Measurements from ENCODE around the gene NAGLU. TPM values are rescaled to one million over a fixed set of nuclear protein-coding genes. Genes with fewer than 3 reads are reported as not detected.

Gene NAGLU
- total and polyA plus RNA-seq, 2 of the 13 experiments (the other 11 are each of a cell fraction or from before 2014, with no cell fraction given): 28.2 to 40.1 TPM

GRCh38 chr17:42566215-42566882 lies 30.3 kb downstream of the NAGLU start (continued):
- TF ChIP-seq STAT6 (CRISPR knock-in tag; IDR thresholded peaks at IDR 0.05; ENCODE audit: borderline replicate concordance) (no peak), MEIS1 (CRISPR knock-in tag; IDR thresholded peaks at IDR 0.05; ENCODE audit: borderline replicate concordance) (no peak), KDM4B (CRISPR knock-in tag; IDR thresholded peaks at IDR 0.05) (no peak), HNRNPH1 (optimal IDR thresholded peaks at IDR 0.05; ENCODE audit: low read depth, low read length) (no peak), BATF2 (CRISPR knock-in tag; IDR thresholded peaks at IDR 0.05) (no peak), ZSCAN21 (CRISPR knock-in tag; IDR thresholded peaks at IDR 0.05; ENCODE audit: borderline replicate concordance) (no peak), ZNF547 (CRISPR knock-in tag; IDR thresholded peaks at IDR 0.05) (no peak), ATRX (CRISPR knock-in tag; IDR thresholded peaks at IDR 0.05; ENCODE audit: borderline replicate concordance) (no peak), POLR2G (IDR thresholded peaks at IDR 0.05; ENCODE audit: low read depth, low read length) (no peak), REPIN1 (CRISPR knock-in tag; IDR thresholded peaks at IDR 0.05; ENCODE audit: borderline replicate concordance, low read depth) (no peak), HDAC1 (CRISPR knock-in tag; IDR thresholded peaks at IDR 0.05) (no peak), HNF4A (CRISPR knock-in tag; IDR thresholded peaks at IDR 0.05) (no peak), RCOR2 (CRISPR knock-in tag; IDR thresholded peaks at IDR 0.05) (no peak), ZNF616 (CRISPR knock-in tag; IDR thresholded peaks at IDR 0.05; ENCODE audit: low read depth) (no peak), SATB2 (CRISPR knock-in tag; IDR thresholded peaks at IDR 0.05) (no peak), NAIF1 (CRISPR knock-in tag; IDR thresholded peaks at IDR 0.05; ENCODE audit: borderline replicate concordance) (0 out of 2 replicates have a peak, but pooled peaks have one; percentile 48), KDM1A (CRISPR knock-in tag; IDR thresholded peaks at IDR 0.05) (no peak), DNMT1 (CRISPR knock-in tag; IDR thresholded peaks at IDR 0.05) (no peak), ZNF678 (CRISPR knock-in tag; IDR thresholded peaks at IDR 0.05) (no peak), ZNF775 (CRISPR knock-in tag; IDR thresholded peaks at IDR 0.05; ENCODE audit: borderline replicate concordance) (no peak), ZNF383 (CRISPR knock-in tag; IDR thresholded peaks at IDR 0.05; ENCODE audit: borderline replicate concordance) (no peak), MLX (CRISPR knock-in tag; IDR thresholded peaks at IDR 0.05) (no peak), NRL (CRISPR knock-in tag; IDR thresholded peaks at IDR 0.05; ENCODE audit: borderline replicate concordance) (peak; percentile 46; the same call in 1 of the 2 replicates), KDM5B (CRISPR knock-in tag; IDR thresholded peaks at IDR 0.05; ENCODE audit: borderline replicate concordance) (no peak; the same call in 1 of the 2 replicates)
- TF ChIP-seq, protein P1, sequence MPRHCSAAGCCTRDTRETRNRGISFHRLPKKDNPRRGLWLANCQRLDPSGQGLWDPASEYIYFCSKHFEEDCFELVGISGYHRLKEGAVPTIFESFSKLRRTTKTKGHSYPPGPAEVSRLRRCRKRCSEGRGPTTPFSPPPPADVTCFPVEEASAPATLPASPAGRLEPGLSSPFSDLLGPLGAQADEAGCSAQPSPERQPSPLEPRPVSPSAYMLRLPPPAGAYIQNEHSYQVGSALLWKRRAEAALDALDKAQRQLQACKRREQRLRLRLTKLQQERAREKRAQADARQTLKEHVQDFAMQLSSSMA (CRISPR knock-in tag; IDR thresholded peaks at IDR 0.05): no peak
- TF ChIP-seq, protein P2, sequence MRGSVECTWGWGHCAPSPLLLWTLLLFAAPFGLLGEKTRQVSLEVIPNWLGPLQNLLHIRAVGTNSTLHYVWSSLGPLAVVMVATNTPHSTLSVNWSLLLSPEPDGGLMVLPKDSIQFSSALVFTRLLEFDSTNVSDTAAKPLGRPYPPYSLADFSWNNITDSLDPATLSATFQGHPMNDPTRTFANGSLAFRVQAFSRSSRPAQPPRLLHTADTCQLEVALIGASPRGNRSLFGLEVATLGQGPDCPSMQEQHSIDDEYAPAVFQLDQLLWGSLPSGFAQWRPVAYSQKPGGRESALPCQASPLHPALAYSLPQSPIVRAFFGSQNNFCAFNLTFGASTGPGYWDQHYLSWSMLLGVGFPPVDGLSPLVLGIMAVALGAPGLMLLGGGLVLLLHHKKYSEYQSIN (CRISPR knock-in tag; IDR thresholded peaks at IDR 0.05; ENCODE audit: borderline replicate concordance): no peak

All from HepG2 (cell line).